SU-DHL-6 (cell line): ENCODE measurements around the gene WDR36.

Experiments
- H2AFZ ChIP-seq: fragments of 200-600 bp; sonication (generic); 2 replicates; pipeline ENCODE4 v1.6.1; 2014; ENCODE audit warnings: low read depth, mild to moderate bottlenecking, moderate library complexity, mixed read lengths, antibody characterized with exemption, low read length; ENCODE audit not compliant: severe bottlenecking
- H3F3A ChIP-seq: fragments of 200-600 bp; shearing (Covaris generic); 2 replicates; pipeline ENCODE4 v1.6.0; 2016; ENCODE audit warnings: antibody characterized with exemption, mild to moderate bottlenecking; ENCODE audit not compliant: insufficient read depth
- H3K27ac ChIP-seq: fragments of 200-600 bp; sonication (generic); 2 replicates; pipeline ENCODE4 v1.5.1; 2016; ENCODE audit warnings: low read depth, mild to moderate bottlenecking, low read length, moderate library complexity, mixed read lengths
- H3K27me3 ChIP-seq: fragments of 200-600 bp; sonication (generic), shearing (Covaris generic); 2 replicates; pipeline ENCODE4 v1.6.0; 2014; ENCODE audit warnings: mild to moderate bottlenecking, low read length
- H3K36me3 ChIP-seq: fragments of 200-600 bp; sonication (generic); 2 replicates; pipeline ENCODE4 v1.6.1; 2014; ENCODE audit warnings: mild to moderate bottlenecking, low read length, mixed read lengths
- H3K4me2 ChIP-seq: fragments of 300-600, 200-600 bp; shearing (Covaris generic), sonication (generic); 2 replicates; pipeline ENCODE4 v1.6.0; 2014; ENCODE audit warnings: low read length, low read depth, mild to moderate bottlenecking; ENCODE audit not compliant: poor library complexity, severe bottlenecking
- H3K4me3 ChIP-seq: fragments of 200-600 bp; sonication (generic); 2 replicates; pipeline ENCODE4 v1.5.1; 2014; ENCODE audit warnings: antibody characterized with exemption, low read length, mild to moderate bottlenecking, mixed read lengths; ENCODE audit not compliant: insufficient read depth, poor library complexity, severe bottlenecking
- H3K79me2 ChIP-seq: fragments of 200-600 bp; sonication (generic); 2 replicates; pipeline ENCODE4 v1.6.1; 2014; ENCODE audit warnings: mild to moderate bottlenecking, low read length, moderate library complexity; ENCODE audit not compliant: insufficient read depth
- H3K9ac ChIP-seq: fragments of 200-600 bp; sonication (generic); 2 replicates; pipeline ENCODE4 v1.7.0; 2014; ENCODE audit warnings: mild to moderate bottlenecking, low read length
- H3K9me2 ChIP-seq: fragments of 200-600 bp; sonication (generic); replicated peaks from 2 replicates; pipeline ENCODE4 v1.6.1; 2014; ENCODE audit warnings: low read length; ENCODE audit not compliant: insufficient read depth
- H3K9me3 ChIP-seq: fragments of 200-600 bp; sonication (generic); 2 replicates; pipeline ENCODE4 v1.6.1; 2014; ENCODE audit warnings: low read length, mixed read lengths; ENCODE audit not compliant: insufficient read depth
- H4K20me1 ChIP-seq: fragments of 200-600 bp; sonication (generic); 2 replicates; pipeline ENCODE4 v1.6.1; 2014; ENCODE audit warnings: low read depth, mild to moderate bottlenecking, antibody characterized with exemption, low read length, moderate library complexity, mixed read lengths
- CTCF ChIP-seq: fragments of 200-600 bp; sonication (generic); IDR thresholded peaks from one replicate; pipeline ENCODE4 v1.5.1; 2017; ENCODE audit warnings: antibody characterized with exemption, mild to moderate bottlenecking, low read length, moderate library complexity; ENCODE audit not compliant: insufficient read depth, poor library complexity, severe bottlenecking
- EZH2phosphoT487 ChIP-seq: fragments of 200-600 bp; sonication (generic), shearing (Covaris generic); conservative IDR thresholded peaks from 2 replicates; pipeline ENCODE4 v1.6.1; 2018; ENCODE audit warnings: mild to moderate bottlenecking, antibody characterized with exemption, low read length, moderate library complexity, mixed read lengths

Gene WDR36

DNA sequence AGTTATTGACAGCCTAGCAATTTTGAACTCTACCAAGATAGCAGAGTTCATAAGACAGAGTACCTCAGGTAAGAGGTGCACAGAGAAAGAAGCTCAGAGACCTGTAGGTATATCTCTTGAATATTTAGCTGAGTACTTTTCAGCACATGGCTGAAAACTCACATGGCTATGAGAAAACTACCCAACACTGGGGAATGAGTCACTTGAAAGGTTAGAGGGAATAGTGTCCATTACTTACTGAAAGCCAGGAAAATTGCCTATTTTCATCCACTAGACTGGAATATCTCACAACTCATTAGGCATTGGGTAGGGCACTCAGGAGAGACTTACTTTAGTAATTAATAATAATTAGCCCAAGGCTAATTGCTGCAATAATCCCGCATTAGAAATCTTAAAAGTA is 12.3 kb upstream of the WDR36 start:
- Histone ChIP-seq H4K20me1 (no peaks in the 10 kb centered on the region), H3K9me2 (no peaks in the 10 kb centered on the region), H3K36me3 (no peaks in the 10 kb centered on the region), H3K9me3 (no peaks in the 10 kb centered on the region), H3K9ac (no peak overlapping the region), H3K4me3 (no peak overlapping the region), H3K27ac (no peak overlapping the region), H3F3A (no peaks in the 10 kb centered on the region), H3K4me2 (no peak overlapping the region), H2AFZ (no peak overlapping the region), H3K79me2 (no peaks in the 10 kb centered on the region), H3K27me3 (no peaks in the 10 kb centered on the region)
- TF ChIP-seq EZH2phosphoT487 = no peak

- H3K9me3 ChIP-seq = no peaks in the 10 kb centered on the region
- H3K4me3 ChIP-seq = no peak overlapping the region
- H3K4me2 ChIP-seq = no peak overlapping the region
These were observed 8.8 kb upstream of the WDR36 start for GRCh38 chr5:111083323-111083722.

DNA sequence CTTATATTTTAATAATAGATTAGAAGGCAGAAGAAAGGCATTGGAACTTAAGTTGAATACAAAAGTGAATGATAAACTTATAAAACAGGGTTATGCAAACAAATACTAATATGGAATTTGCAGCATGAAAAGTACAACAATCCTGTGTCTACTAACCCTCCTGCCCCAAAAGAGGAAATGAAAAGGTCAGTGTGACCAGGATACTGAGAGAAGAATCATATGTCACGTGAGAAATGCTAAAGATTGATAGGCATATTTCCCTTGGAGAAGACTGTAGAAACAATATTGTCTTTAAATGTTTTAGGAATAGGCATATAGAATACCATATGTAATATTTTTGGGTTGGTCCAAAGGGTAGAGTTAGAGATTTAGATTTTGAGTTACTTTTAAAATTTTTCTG is 3.8 kb downstream of the WDR36 start:
- H3K36me3 ChIP-seq = peaks cover 42% of the 10 kb centered on the region; the same call in 1 of the 2 replicates
- no peaks in the 10 kb centered on the region for H3K9me3 ChIP-seq
- H3K79me2 ChIP-seq = peaks cover 49% of the 10 kb centered on the region
- no peaks in the 10 kb centered on the region for H3K27me3 ChIP-seq
- H2AFZ ChIP-seq = no peak overlapping the region
- H3K4me3 ChIP-seq = no peak overlapping the region
- H3K9me2 ChIP-seq = no peaks in the 10 kb centered on the region
- H3F3A ChIP-seq = peaks cover 7% of the 10 kb centered on the region; the same call in 1 of the 2 replicates
- H3K4me2 ChIP-seq = no peak overlapping the region
- TF ChIP-seq EZH2phosphoT487 = no peak
- TF ChIP-seq CTCF = no peak
- no peak overlapping the region for H3K9ac ChIP-seq
- no peak overlapping the region for H3K27ac ChIP-seq
- peaks cover 18% of the 10 kb centered on the region for H4K20me1 ChIP-seq

More at GRCh38 chr5:111083323-111083722, 8.8 kb upstream of the WDR36 start:
- Histone ChIP-seq H3K9ac (no peak overlapping the region), H3K9me2 (no peaks in the 10 kb centered on the region), H2AFZ (no peak overlapping the region), H3K27me3 (no peaks in the 10 kb centered on the region), H3F3A (no peaks in the 10 kb centered on the region), H3K27ac (no peak overlapping the region), H3K36me3 (no peaks in the 10 kb centered on the region), H4K20me1 (no peaks in the 10 kb centered on the region), H3K79me2 (no peaks in the 10 kb centered on the region)
- no peak for TF ChIP-seq EZH2phosphoT487
- no peak for TF ChIP-seq CTCF

GRCh38 chr5:111099058-111099778 is 7.1 kb downstream of the WDR36 start:
- H2AFZ ChIP-seq = no peak overlapping the region
- H3K27ac ChIP-seq = no peak overlapping the region
- H3K36me3 ChIP-seq = peaks cover 66% of the 10 kb centered on the region
- H3K9me2 ChIP-seq = no peaks in the 10 kb centered on the region
- H3K4me3 ChIP-seq = no peak overlapping the region
- peaks cover 6% of the 10 kb centered on the region for H4K20me1 ChIP-seq
- TF ChIP-seq CTCF = no peak
- TF ChIP-seq EZH2phosphoT487 = no peak
- no peaks in the 10 kb centered on the region for H3K9me3 ChIP-seq
- H3F3A ChIP-seq = peaks cover 12% of the 10 kb centered on the region; the same call in 1 of the 2 replicates
- no peak overlapping the region for H3K4me2 ChIP-seq
- no peak overlapping the region for H3K9ac ChIP-seq
- peaks cover 29% of the 10 kb centered on the region for H3K79me2 ChIP-seq
- H3K27me3 ChIP-seq = no peaks in the 10 kb centered on the region
